ENCODE data around the gene ATRAID. TPM values are rescaled to one million over a fixed set of nuclear protein-coding genes. Genes with fewer than 3 reads are reported as not detected.

The ATRAID gene
- total RNA-seq, 1 experiment from 2014 or later, result 97.2 TPM

DNA sequence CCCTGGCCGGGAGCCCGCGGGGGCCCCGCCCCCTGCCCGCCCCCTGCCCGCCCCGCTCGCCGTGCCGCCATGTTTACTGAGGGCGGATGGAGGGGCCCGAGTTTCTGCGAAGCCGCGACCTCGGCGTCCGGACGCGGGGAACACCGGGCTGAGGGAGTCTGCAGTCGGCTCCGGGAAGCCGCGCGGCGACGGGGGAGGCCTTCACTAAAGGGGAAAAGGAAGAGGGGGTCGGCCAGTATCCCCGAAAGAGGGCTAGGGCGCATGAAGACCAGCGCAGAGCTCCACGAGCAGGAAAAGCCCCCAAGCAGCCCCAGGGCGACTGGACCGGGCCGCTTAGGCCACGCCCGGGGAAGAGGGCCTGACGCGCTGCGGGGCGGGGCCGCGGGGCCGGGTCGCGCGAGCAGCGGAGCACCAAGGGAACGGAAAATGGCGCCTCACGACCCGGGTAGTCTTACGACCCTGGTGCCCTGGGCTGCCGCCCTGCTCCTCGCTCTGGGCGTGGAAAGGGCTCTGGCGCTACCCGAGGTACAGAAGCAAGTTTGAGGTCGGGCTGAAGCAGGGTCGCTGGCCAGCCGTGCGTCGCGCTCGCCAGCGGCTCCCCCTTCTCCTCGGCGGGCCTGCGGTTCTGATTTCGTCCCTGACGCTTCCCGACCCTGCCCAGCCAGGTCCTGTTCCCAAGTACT, at the start of gene ATRAID, which contains the start of gene SLC5A6 (continued):
- TF ChIP-seq, protein P1, sequence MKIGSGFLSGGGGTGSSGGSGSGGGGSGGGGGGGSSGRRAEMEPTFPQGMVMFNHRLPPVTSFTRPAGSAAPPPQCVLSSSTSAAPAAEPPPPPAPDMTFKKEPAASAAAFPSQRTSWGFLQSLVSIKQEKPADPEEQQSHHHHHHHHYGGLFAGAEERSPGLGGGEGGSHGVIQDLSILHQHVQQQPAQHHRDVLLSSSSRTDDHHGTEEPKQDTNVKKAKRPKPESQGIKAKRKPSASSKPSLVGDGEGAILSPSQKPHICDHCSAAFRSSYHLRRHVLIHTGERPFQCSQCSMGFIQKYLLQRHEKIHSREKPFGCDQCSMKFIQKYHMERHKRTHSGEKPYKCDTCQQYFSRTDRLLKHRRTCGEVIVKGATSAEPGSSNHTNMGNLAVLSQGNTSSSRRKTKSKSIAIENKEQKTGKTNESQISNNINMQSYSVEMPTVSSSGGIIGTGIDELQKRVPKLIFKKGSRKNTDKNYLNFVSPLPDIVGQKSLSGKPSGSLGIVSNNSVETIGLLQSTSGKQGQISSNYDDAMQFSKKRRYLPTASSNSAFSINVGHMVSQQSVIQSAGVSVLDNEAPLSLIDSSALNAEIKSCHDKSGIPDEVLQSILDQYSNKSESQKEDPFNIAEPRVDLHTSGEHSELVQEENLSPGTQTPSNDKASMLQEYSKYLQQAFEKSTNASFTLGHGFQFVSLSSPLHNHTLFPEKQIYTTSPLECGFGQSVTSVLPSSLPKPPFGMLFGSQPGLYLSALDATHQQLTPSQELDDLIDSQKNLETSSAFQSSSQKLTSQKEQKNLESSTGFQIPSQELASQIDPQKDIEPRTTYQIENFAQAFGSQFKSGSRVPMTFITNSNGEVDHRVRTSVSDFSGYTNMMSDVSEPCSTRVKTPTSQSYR (CRISPR knock-in tag; IDR thresholded peaks at IDR 0.05), result 0 out of 2 replicates have a peak, but pooled peaks have one; percentile 22
- TF ChIP-seq, protein P2, sequence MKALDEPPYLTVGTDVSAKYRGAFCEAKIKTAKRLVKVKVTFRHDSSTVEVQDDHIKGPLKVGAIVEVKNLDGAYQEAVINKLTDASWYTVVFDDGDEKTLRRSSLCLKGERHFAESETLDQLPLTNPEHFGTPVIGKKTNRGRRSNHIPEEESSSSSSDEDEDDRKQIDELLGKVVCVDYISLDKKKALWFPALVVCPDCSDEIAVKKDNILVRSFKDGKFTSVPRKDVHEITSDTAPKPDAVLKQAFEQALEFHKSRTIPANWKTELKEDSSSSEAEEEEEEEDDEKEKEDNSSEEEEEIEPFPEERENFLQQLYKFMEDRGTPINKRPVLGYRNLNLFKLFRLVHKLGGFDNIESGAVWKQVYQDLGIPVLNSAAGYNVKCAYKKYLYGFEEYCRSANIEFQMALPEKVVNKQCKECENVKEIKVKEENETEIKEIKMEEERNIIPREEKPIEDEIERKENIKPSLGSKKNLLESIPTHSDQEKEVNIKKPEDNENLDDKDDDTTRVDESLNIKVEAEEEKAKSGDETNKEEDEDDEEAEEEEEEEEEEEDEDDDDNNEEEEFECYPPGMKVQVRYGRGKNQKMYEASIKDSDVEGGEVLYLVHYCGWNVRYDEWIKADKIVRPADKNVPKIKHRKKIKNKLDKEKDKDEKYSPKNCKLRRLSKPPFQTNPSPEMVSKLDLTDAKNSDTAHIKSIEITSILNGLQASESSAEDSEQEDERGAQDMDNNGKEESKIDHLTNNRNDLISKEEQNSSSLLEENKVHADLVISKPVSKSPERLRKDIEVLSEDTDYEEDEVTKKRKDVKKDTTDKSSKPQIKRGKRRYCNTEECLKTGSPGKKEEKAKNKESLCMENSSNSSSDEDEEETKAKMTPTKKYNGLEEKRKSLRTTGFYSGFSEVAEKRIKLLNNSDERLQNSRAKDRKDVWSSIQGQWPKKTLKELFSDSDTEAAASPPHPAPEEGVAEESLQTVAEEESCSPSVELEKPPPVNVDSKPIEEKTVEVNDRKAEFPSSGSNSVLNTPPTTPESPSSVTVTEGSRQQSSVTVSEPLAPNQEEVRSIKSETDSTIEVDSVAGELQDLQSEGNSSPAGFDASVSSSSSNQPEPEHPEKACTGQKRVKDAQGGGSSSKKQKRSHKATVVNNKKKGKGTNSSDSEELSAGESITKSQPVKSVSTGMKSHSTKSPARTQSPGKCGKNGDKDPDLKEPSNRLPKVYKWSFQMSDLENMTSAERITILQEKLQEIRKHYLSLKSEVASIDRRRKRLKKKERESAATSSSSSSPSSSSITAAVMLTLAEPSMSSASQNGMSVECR (CRISPR knock-in tag; IDR thresholded peaks at IDR 0.05; ENCODE audit: borderline replicate concordance), result peak; percentile 84
- TF ChIP-seq NFE2L1 (CRISPR knock-in tag; IDR thresholded peaks at IDR 0.05) (no peak), CREM (CRISPR knock-in tag; IDR thresholded peaks at IDR 0.05) (0 out of 2 replicates have a peak, but pooled peaks have one; percentile 67), RORB (CRISPR knock-in tag; IDR thresholded peaks at IDR 0.05) (no peak), PRRX2 (CRISPR knock-in tag; IDR thresholded peaks at IDR 0.05) (no peak), TCF7 (CRISPR knock-in tag; IDR thresholded peaks at IDR 0.05; ENCODE audit: low read depth) (no peak), ESRRA (CRISPR knock-in tag; IDR thresholded peaks at IDR 0.05; ENCODE audit: borderline replicate concordance) (peak; percentile 29; the same call in 1 of the 2 replicates)
- TF ChIP-seq, protein P3, sequence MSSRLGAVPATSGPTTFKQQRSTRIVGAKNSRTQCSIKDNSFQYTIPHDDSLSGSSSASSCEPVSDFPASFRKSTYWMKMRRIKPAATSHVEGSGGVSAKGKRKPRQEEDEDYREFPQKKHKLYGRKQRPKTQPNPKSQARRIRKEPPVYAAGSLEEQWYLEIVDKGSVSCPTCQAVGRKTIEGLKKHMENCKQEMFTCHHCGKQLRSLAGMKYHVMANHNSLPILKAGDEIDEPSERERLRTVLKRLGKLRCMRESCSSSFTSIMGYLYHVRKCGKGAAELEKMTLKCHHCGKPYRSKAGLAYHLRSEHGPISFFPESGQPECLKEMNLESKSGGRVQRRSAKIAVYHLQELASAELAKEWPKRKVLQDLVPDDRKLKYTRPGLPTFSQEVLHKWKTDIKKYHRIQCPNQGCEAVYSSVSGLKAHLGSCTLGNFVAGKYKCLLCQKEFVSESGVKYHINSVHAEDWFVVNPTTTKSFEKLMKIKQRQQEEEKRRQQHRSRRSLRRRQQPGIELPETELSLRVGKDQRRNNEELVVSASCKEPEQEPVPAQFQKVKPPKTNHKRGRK (CRISPR knock-in tag; IDR thresholded peaks at IDR 0.05; ENCODE audit: borderline replicate concordance), result no peak
- TF ChIP-seq, protein P4, sequence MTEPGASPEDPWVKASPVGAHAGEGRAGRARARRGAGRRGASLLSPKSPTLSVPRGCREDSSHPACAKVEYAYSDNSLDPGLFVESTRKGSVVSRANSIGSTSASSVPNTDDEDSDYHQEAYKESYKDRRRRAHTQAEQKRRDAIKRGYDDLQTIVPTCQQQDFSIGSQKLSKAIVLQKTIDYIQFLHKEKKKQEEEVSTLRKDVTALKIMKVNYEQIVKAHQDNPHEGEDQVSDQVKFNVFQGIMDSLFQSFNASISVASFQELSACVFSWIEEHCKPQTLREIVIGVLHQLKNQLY (CRISPR knock-in tag; IDR thresholded peaks at IDR 0.05), result no peak
- TF ChIP-seq, protein P5, sequence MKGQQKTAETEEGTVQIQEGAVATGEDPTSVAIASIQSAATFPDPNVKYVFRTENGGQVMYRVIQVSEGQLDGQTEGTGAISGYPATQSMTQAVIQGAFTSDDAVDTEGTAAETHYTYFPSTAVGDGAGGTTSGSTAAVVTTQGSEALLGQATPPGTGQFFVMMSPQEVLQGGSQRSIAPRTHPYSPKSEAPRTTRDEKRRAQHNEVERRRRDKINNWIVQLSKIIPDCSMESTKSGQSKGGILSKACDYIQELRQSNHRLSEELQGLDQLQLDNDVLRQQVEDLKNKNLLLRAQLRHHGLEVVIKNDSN (CRISPR knock-in tag; IDR thresholded peaks at IDR 0.05), result peak; percentile 37; the same call in 1 of the 2 replicates
- TF ChIP-seq, protein P6, sequence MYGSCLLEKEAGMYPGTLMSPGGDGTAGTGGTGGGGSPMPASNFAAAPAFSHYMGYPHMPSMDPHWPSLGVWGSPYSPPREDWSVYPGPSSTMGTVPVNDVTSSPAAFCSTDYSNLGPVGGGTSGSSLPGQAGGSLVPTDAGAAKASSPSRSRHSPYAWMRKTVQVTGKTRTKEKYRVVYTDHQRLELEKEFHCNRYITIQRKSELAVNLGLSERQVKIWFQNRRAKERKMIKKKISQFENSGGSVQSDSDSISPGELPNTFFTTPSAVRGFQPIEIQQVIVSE (CRISPR knock-in tag; IDR thresholded peaks at IDR 0.05; ENCODE audit: borderline replicate concordance), result no peak
